HepG2 (cell line): ENCODE data around the gene NID1. TPM values are rescaled to one million over a fixed set of nuclear protein-coding genes. Genes with fewer than 3 reads are reported as not detected.

Experiments
- ARNT ChIP-seq: fragments of 450-650 bp; IDR thresholded peaks from 2 replicates; pipeline ENCODE4 v1.6.1; 2017
- ATRX ChIP-seq: sonication (generic); formaldehyde crosslinking; IDR thresholded peaks from 2 replicates; pipeline ENCODE4 v1.4.0; 2020; ENCODE audit warnings: missing genetic modification reagents, borderline replicate concordance
- CREM ChIP-seq, 2 experiments: sonication (generic) in 1 of 2; formaldehyde crosslinking in 1 of 2; IDR thresholded peaks; 2 replicates each; pipeline versions ENCODE4 v1.4.0 to v1.6.1; 2016 to 2020; ENCODE audit warnings: antibody characterized with exemption in 1 of 2, mild to moderate bottlenecking in 1 of 2, missing genetic modification reagents in 1 of 2
- FIP1L1 ChIP-seq: fragments of 200-400 bp; formaldehyde crosslinking; IDR thresholded peaks from 2 replicates; pipeline ENCODE4 v1.6.1; 2018; ENCODE audit warnings: low read depth, mild to moderate bottlenecking, low read length, moderate library complexity, borderline replicate concordance; ENCODE audit not compliant: insufficient read depth
- GABPA ChIP-seq, 2 experiments: IDR thresholded peaks; 2 replicates each; pipeline ENCODE4 v1.6.1; 2011 to 2016; ENCODE audit warnings: low read depth in 2 of 2, low read length in 1 of 2, missing biosample characterization in 1 of 2, missing genetic modification characterization in 1 of 2
- KAT7 ChIP-seq: IDR thresholded peaks from 2 replicates; pipeline ENCODE4 v1.6.1; 2018; ENCODE audit warnings: borderline replicate concordance, missing compliant biosample characterization
- MBD4 ChIP-seq: IDR thresholded peaks from 2 replicates; pipeline ENCODE4 v1.6.1; 2012; ENCODE audit warnings: low read length, inconsistent platforms, borderline replicate concordance
- MED13 ChIP-seq: sonication (generic); formaldehyde crosslinking; IDR thresholded peaks from 2 replicates; pipeline ENCODE4 v1.5.0; 2020; ENCODE audit warnings: missing genetic modification reagents
- MIXL1 ChIP-seq: IDR thresholded peaks from 2 replicates; pipeline ENCODE4 v1.6.1; 2016
- NR2C2 ChIP-seq: sonication (generic); formaldehyde crosslinking; IDR thresholded peaks from 2 replicates; pipeline ENCODE4 v1.4.0; 2020; ENCODE audit warnings: missing genetic modification reagents, mild to moderate bottlenecking, moderate library complexity, borderline replicate concordance
- REPIN1 ChIP-seq: sonication (generic); formaldehyde crosslinking; IDR thresholded peaks from 2 replicates; pipeline ENCODE4 v1.8.0; 2022; ENCODE audit warnings: missing genetic modification reagents, low read depth, mild to moderate bottlenecking, borderline replicate concordance
- TRAFD1 ChIP-seq: sonication (generic); formaldehyde crosslinking; IDR thresholded peaks from 2 replicates; pipeline ENCODE4 v1.5.1; 2020; ENCODE audit warnings: missing genetic modification reagents, mild to moderate bottlenecking, borderline replicate concordance
- ZMAT3 ChIP-seq: sonication (generic); formaldehyde crosslinking; conservative IDR thresholded peaks from 2 replicates; pipeline ENCODE4 v1.7.0; 2021; ENCODE audit warnings: missing genetic modification reagents
- ZNF331 ChIP-seq: sonication (generic); formaldehyde crosslinking; IDR thresholded peaks from 2 replicates; pipeline ENCODE4 v1.4.0; 2020; ENCODE audit warnings: missing genetic modification reagents
- ZNF530 ChIP-seq: sonication (generic); formaldehyde crosslinking; IDR thresholded peaks from 2 replicates; pipeline ENCODE4 v1.5.0; 2020; ENCODE audit warnings: low read depth, mild to moderate bottlenecking, missing genetic modification reagents
- ZNF549 ChIP-seq: sonication (generic); formaldehyde crosslinking; IDR thresholded peaks from 2 replicates; pipeline ENCODE4 v1.5.0; 2020; ENCODE audit warnings: missing genetic modification reagents
- polyA plus RNA-seq, 8 experiments: library from polyadenylated mRNA; depleted of rRNA in 3 of 8; stranded (reverse) in 7 of 8; unstranded in 1 of 8; fragments of >200 nt; fragmentation: Illumina TruSeq in 4 of 8; extraction: Trizol in 4 of 8; gene quantifications; 2 replicates each; pipeline versions ENCODE4 v1.2.1 to v1.2.3, GENCODE V29; 2011 to 2016; ENCODE audit warnings: low read depth in 4 of 8, missing spikeins in 1 of 8, mixed read lengths in 1 of 8; ENCODE audit not compliant: insufficient read depth in 1 of 8
- total RNA-seq, 5 experiments: library from RNA; depleted of rRNA; stranded (reverse); fragments of >200 nt; fragmentation: Illumina TruSeq; extraction: Trizol; gene quantifications; 2 replicates each; pipeline ENCODE4 v1.2.3, GENCODE V29; 2016; ENCODE audit warnings: low read depth in 1 of 5
- TF ChIP-seq, protein P1 (sequence below), 2 experiments: fragments of 450-650 bp in 1 of 2; sonication (generic) in 1 of 2; formaldehyde crosslinking; IDR thresholded peaks; 2 replicates each; pipeline versions ENCODE4 v1.5.0 to v1.8.0; 2020 to 2022; ENCODE audit warnings: mild to moderate bottlenecking in 1 of 2, missing genetic modification reagents in 1 of 2
- TF ChIP-seq, protein P2 (sequence below): sonication (generic); formaldehyde crosslinking; IDR thresholded peaks from 2 replicates; pipeline ENCODE4 v1.8.0; 2022; ENCODE audit warnings: mild to moderate bottlenecking, missing genetic modification reagents, moderate library complexity
- TF ChIP-seq, protein P3 (sequence below): sonication (generic); formaldehyde crosslinking; IDR thresholded peaks from 2 replicates; pipeline ENCODE4 v1.9.0; 2021; ENCODE audit warnings: missing genetic modification reagents, borderline replicate concordance
- TF ChIP-seq, protein P4 (sequence below): sonication (generic); formaldehyde crosslinking; IDR thresholded peaks from 2 replicates; pipeline ENCODE4 v1.9.0; 2022; ENCODE audit warnings: low read depth, missing genetic modification reagents

Gene NID1
- total and polyA plus RNA-seq, 2 of the 13 experiments (the other 11 are each of a cell fraction or from before 2014, with no cell fraction given), result 50.2 to 56.1 TPM

DNA sequence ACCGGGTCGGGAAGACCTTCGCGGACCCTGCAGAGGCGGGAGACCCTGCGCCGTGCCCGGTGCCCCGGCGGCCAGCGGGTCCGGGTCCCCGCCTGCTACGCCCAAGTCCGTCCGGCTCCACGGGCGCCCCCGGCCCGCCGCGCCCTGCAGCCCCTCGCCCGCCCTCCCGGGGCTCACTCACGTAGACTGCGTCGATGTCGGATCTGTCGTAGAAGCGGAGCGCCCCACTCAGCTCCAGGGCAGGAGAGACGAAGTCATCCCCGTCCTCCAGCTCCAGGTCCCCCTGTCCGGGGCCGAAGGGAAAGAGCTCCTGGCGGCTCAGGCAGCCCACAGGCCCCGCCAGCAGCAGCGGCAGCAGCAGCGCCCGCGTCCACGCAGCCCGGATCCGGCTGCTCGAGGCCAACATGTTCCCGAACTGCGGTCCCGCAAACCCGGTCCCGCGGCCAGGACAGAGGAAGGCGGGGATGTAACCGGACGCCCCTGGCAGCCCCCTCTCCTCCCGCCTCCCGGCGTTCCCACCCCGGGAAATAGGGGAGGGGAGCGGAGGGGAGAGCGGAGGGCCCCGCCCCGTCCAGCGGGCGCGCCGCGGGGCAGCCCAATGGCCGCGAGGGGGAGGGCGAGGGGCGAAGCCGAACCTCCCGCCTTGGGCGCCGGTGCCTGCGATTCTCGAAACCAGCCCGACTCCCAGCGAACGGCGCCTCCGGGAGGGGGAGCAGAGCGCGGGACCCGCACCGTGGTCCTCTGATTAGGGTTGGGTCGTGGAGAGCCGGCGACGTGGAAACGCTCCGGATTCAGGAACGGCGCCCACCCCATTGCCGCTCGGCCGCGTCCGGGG is at the start of gene NID1 (continued):
- peak; percentile 78; the same call in 1 of the 2 replicates for TF ChIP-seq REPIN1
- TF ChIP-seq ZNF549 (CRISPR knock-in tag), result no peak
- no peak for TF ChIP-seq ARNT
- TF ChIP-seq, protein P1, sequence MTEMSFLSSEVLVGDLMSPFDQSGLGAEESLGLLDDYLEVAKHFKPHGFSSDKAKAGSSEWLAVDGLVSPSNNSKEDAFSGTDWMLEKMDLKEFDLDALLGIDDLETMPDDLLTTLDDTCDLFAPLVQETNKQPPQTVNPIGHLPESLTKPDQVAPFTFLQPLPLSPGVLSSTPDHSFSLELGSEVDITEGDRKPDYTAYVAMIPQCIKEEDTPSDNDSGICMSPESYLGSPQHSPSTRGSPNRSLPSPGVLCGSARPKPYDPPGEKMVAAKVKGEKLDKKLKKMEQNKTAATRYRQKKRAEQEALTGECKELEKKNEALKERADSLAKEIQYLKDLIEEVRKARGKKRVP (CRISPR knock-in tag; IDR thresholded peaks at IDR 0.05), result peak in 1 of 2 experiments; percentile 56; a peak in 2 of 4 replicates
- peak; percentile 74 for TF ChIP-seq ZMAT3 (CRISPR knock-in tag)
- TF ChIP-seq TRAFD1 (CRISPR knock-in tag), result no peak
- TF ChIP-seq, protein P2, sequence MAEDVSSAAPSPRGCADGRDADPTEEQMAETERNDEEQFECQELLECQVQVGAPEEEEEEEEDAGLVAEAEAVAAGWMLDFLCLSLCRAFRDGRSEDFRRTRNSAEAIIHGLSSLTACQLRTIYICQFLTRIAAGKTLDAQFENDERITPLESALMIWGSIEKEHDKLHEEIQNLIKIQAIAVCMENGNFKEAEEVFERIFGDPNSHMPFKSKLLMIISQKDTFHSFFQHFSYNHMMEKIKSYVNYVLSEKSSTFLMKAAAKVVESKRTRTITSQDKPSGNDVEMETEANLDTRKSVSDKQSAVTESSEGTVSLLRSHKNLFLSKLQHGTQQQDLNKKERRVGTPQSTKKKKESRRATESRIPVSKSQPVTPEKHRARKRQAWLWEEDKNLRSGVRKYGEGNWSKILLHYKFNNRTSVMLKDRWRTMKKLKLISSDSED (CRISPR knock-in tag), result no peak
- TF ChIP-seq MIXL1, result no peak
- TF ChIP-seq CREM (IDR thresholded peaks at IDR 0.05), result no peak
- TF ChIP-seq CREM (CRISPR knock-in tag; IDR thresholded peaks at IDR 0.05), result no peak
- TF ChIP-seq FIP1L1, result no peak; the same call in 1 of the 2 replicates
- TF ChIP-seq GABPA (IDR thresholded peaks at IDR 0.05; ENCODE audit: low read depth, low read length), result no peak
- no peak for TF ChIP-seq GABPA (CRISPR knock-in tag; IDR thresholded peaks at IDR 0.05; ENCODE audit: low read depth)
- peak; percentile 42; the same call in 1 of the 2 replicates for TF ChIP-seq MED13 (CRISPR knock-in tag)
- TF ChIP-seq NR2C2 (CRISPR knock-in tag), result no peak
- no peak for TF ChIP-seq MBD4
- no peak for TF ChIP-seq ATRX (CRISPR knock-in tag)
- TF ChIP-seq, protein P3, sequence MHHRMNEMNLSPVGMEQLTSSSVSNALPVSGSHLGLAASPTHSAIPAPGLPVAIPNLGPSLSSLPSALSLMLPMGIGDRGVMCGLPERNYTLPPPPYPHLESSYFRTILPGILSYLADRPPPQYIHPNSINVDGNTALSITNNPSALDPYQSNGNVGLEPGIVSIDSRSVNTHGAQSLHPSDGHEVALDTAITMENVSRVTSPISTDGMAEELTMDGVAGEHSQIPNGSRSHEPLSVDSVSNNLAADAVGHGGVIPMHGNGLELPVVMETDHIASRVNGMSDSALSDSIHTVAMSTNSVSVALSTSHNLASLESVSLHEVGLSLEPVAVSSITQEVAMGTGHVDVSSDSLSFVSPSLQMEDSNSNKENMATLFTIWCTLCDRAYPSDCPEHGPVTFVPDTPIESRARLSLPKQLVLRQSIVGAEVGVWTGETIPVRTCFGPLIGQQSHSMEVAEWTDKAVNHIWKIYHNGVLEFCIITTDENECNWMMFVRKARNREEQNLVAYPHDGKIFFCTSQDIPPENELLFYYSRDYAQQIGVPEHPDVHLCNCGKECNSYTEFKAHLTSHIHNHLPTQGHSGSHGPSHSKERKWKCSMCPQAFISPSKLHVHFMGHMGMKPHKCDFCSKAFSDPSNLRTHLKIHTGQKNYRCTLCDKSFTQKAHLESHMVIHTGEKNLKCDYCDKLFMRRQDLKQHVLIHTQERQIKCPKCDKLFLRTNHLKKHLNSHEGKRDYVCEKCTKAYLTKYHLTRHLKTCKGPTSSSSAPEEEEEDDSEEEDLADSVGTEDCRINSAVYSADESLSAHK (CRISPR knock-in tag), result no peak
- TF ChIP-seq, protein P4, sequence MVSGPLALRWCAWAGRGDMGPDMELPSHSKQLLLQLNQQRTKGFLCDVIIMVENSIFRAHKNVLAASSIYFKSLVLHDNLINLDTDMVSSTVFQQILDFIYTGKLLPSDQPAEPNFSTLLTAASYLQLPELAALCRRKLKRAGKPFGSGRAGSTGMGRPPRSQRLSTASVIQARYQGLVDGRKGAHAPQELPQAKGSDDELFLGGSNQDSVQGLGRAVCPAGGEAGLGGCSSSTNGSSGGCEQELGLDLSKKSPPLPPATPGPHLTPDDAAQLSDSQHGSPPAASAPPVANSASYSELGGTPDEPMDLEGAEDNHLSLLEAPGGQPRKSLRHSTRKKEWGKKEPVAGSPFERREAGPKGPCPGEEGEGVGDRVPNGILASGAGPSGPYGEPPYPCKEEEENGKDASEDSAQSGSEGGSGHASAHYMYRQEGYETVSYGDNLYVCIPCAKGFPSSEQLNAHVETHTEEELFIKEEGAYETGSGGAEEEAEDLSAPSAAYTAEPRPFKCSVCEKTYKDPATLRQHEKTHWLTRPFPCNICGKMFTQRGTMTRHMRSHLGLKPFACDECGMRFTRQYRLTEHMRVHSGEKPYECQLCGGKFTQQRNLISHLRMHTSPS (CRISPR knock-in tag), result 0 out of 2 replicates have a peak, but pooled peaks have one; percentile 51
- peak; percentile 67 for TF ChIP-seq ZNF331 (CRISPR knock-in tag)
- TF ChIP-seq ZNF530, result no peak
- TF ChIP-seq KAT7, result peak; percentile 49
